HepG2 (cell line): ENCODE data around the gene TIA1. TPM values are rescaled to one million over a fixed set of nuclear protein-coding genes. Genes with fewer than 3 reads are reported as not detected.

ENCODE experiments used
- ARHGAP35 ChIP-seq: sonication (generic); formaldehyde crosslinking; IDR thresholded peaks from 2 replicates; pipeline ENCODE4 v1.9.0; 2022; ENCODE audit warnings: mild to moderate bottlenecking, inconsistent platforms, moderate library complexity, missing genetic modification reagents, borderline replicate concordance
- ARID5B ChIP-seq: IDR thresholded peaks from 2 replicates; pipeline ENCODE4 v1.4.0; 2020; ENCODE audit warnings: mild to moderate bottlenecking, missing genetic modification reagents
- HNRNPH1 ChIP-seq: fragments of 200-400 bp; formaldehyde crosslinking; optimal IDR thresholded peaks from 2 replicates; pipeline ENCODE3; 2017; ENCODE audit warnings: mild to moderate bottlenecking, low read depth, low read length
- MED8 ChIP-seq: sonication (generic); formaldehyde crosslinking; IDR thresholded peaks from 2 replicates; pipeline ENCODE4 v1.8.1; 2023; ENCODE audit warnings: mild to moderate bottlenecking, missing genetic modification reagents; ENCODE audit not compliant: insufficient replicate concordance
- NFE2L2 ChIP-seq: fragments of 150-350 bp; IDR thresholded peaks from 2 replicates; pipeline ENCODE4 v1.6.1; 2014; ENCODE audit warnings: low read length
- NFYB ChIP-seq: sonication (generic); formaldehyde crosslinking; IDR thresholded peaks from 2 replicates; pipeline ENCODE4 v1.4.0; 2020; ENCODE audit warnings: missing genetic modification reagents
- NR1H2 ChIP-seq: sonication (generic); formaldehyde crosslinking; IDR thresholded peaks from 2 replicates; pipeline ENCODE4 v1.8.1; 2022; ENCODE audit warnings: low read depth, missing genetic modification reagents, borderline replicate concordance
- SPEN ChIP-seq: sonication (generic); formaldehyde crosslinking; IDR thresholded peaks from 2 replicates; pipeline ENCODE4 v1.5.1; 2020; ENCODE audit warnings: low read depth, mild to moderate bottlenecking, missing genetic modification reagents
- TEAD2 ChIP-seq: sonication (generic); formaldehyde crosslinking; IDR thresholded peaks from 2 replicates; pipeline ENCODE4 v1.9.0; 2021; ENCODE audit warnings: missing genetic modification reagents
- THYN1 ChIP-seq: sonication (generic); formaldehyde crosslinking; IDR thresholded peaks from 2 replicates; pipeline ENCODE4 v1.8.1; 2023; ENCODE audit warnings: low read depth, mild to moderate bottlenecking, moderate library complexity, missing genetic modification reagents, borderline replicate concordance
- ZFP36L2 ChIP-seq: sonication (generic); formaldehyde crosslinking; IDR thresholded peaks from 2 replicates; pipeline ENCODE4 v1.4.0; 2020; ENCODE audit warnings: missing genetic modification reagents
- ZHX1 ChIP-seq: sonication (generic); formaldehyde crosslinking; IDR thresholded peaks from 2 replicates; pipeline ENCODE4 v1.8.1; 2022; ENCODE audit warnings: low read depth, mild to moderate bottlenecking, missing genetic modification reagents
- ZNF230 ChIP-seq: sonication (generic); formaldehyde crosslinking; IDR thresholded peaks from 2 replicates; pipeline ENCODE4 v1.4.0; 2020; ENCODE audit warnings: mild to moderate bottlenecking, missing genetic modification reagents
- ZNF282 ChIP-seq: fragments of 450-650 bp; IDR thresholded peaks from 2 replicates; pipeline ENCODE4 v1.6.1; 2018; ENCODE audit not compliant: partially characterized antibody
- ZNF549 ChIP-seq: sonication (generic); formaldehyde crosslinking; IDR thresholded peaks from 2 replicates; pipeline ENCODE4 v1.5.0; 2020; ENCODE audit warnings: missing genetic modification reagents
- ZNF574 ChIP-seq: sonication (generic); formaldehyde crosslinking; IDR thresholded peaks from 2 replicates; pipeline ENCODE4 v1.4.0; 2020; ENCODE audit warnings: missing genetic modification reagents
- ZNF883 ChIP-seq: sonication (generic); formaldehyde crosslinking; IDR thresholded peaks from 2 replicates; pipeline ENCODE4 v1.5.1; 2020; ENCODE audit warnings: mild to moderate bottlenecking, missing genetic modification reagents; ENCODE audit errors: not compliant biosample characterization
- polyA plus RNA-seq, 8 experiments: library from polyadenylated mRNA; depleted of rRNA in 3 of 8; stranded (reverse) in 7 of 8; unstranded in 1 of 8; fragments of >200 nt; fragmentation: Illumina TruSeq in 4 of 8; extraction: Trizol in 4 of 8; gene quantifications; 2 replicates each; pipeline versions ENCODE4 v1.2.1 to v1.2.3, GENCODE V29; 2011 to 2016; ENCODE audit warnings: low read depth in 4 of 8, missing spikeins in 1 of 8, mixed read lengths in 1 of 8; ENCODE audit not compliant: insufficient read depth in 1 of 8
- total RNA-seq, 5 experiments: library from RNA; depleted of rRNA; stranded (reverse); fragments of >200 nt; fragmentation: Illumina TruSeq; extraction: Trizol; gene quantifications; 2 replicates each; pipeline ENCODE4 v1.2.3, GENCODE V29; 2016; ENCODE audit warnings: low read depth in 1 of 5

Gene TIA1
- total and polyA plus RNA-seq, 2 of the 13 experiments (the other 11 are each of a cell fraction or from before 2014, with no cell fraction given): 209 to 319 TPM

GRCh38 chr2:70248181-70248847 lies at the start of gene TIA1 (continued):
- TF ChIP-seq ZNF574 (CRISPR knock-in tag) (no peak), ARHGAP35 (CRISPR knock-in tag) (peak; percentile 30), SPEN (CRISPR knock-in tag) (peak; percentile 79), TEAD2 (CRISPR knock-in tag) (no peak), THYN1 (CRISPR knock-in tag) (no peak), MED8 (CRISPR knock-in tag) (peak; percentile 59), NR1H2 (CRISPR knock-in tag) (no peak), HNRNPH1 (no peak), ARID5B (CRISPR knock-in tag) (peak; percentile 65), ZHX1 (CRISPR knock-in tag) (peak; percentile 83; the same call in 1 of the 2 replicates), ZNF230 (peak; percentile 86; the same call in 1 of the 2 replicates), NFYB (CRISPR knock-in tag) (no peak), NFE2L2 (no peak), ZNF282 (no peak), ZFP36L2 (CRISPR knock-in tag) (0 out of 2 replicates have a peak, but pooled peaks have one; percentile 59), ZNF549 (no peak), ZNF883 (peak; percentile 77)
